Thyroid gland (tissue), 4 donors: ENCODE measurements around the gene MRAS. TPM values are rescaled to one million over a fixed set of nuclear protein-coding genes. Genes with fewer than 3 reads are reported as not detected.
A peak's percentile ranks its signal among the peaks of the same experiment; 100 is the strongest.

Experiments used
- DNase-seq, 2 donors: peaks; one replicate each; pipeline ENCODE4 v3.0.0-alpha.2; 2019
- H3K27ac ChIP-seq, 3 donors: fragments of 200-600 bp; sonication (generic); 1 replicate in 2 of 3; 2 replicates in 1 of 3; pipeline ENCODE4 v1.5.1; 2016 to 2019; ENCODE audit warnings: mild to moderate bottlenecking in 1 of 3, moderate library complexity in 1 of 3
- H3K27me3 ChIP-seq: fragments of 200-600 bp; sonication (generic); one replicate; pipeline ENCODE4 v1.5.1; 2019
- H3K36me3 ChIP-seq, 2 donors: fragments of 200-600 bp; sonication (generic); one replicate each; pipeline ENCODE4 v1.5.1; 2016 to 2019
- H3K4me1 ChIP-seq, 2 donors: fragments of 200-600 bp; sonication (generic); one replicate each; pipeline ENCODE4 v1.5.1; 2017 to 2019
- H3K4me3 ChIP-seq, 3 donors: fragments of 200-600 bp; sonication (generic); replicated peaks in 1 of 3; 1 replicate in 2 of 3; 2 replicates in 1 of 3; pipeline ENCODE4 v1.5.1; 2016; ENCODE audit warnings: mild to moderate bottlenecking in 1 of 3
- H3K9me3 ChIP-seq: fragments of 200-600 bp; sonication (generic); one replicate; pipeline ENCODE4 v1.5.1; 2017
- CTCF ChIP-seq, 6 experiments: fragments of 200-600 bp in 3 of 6; fragments of 450-650 bp in 3 of 6; sonication (generic) in 3 of 6; IDR thresholded peaks; one replicate each; pipeline ENCODE4 v1.5.1; 2016 to 2019; ENCODE audit warnings: antibody characterized with exemption in 6 of 6, mild to moderate bottlenecking in 2 of 6, inconsistent platforms in 1 of 6, moderate library complexity in 1 of 6
- POLR2A ChIP-seq, 2 donors: fragments of 450-650 bp; IDR thresholded peaks; one replicate each; pipeline ENCODE4 v1.6.1; 2017; ENCODE audit warnings: antibody characterized with exemption in 2 of 2, mild to moderate bottlenecking in 2 of 2, moderate library complexity in 1 of 2
- WGBS, 2 donors: methylation state at CpG; one replicate each; pipeline ENCODE4 v1.1.5; 2017; 5-methylcytosine and 5-hydroxymethylcytosine counted together
- intact Hi-C: fragments of 100-400 bp; cut with DNase I; formaldehyde crosslinking; loops from one replicate; pipeline ENCODE4 v1.15.1; 2023
- total RNA-seq, 4 donors: library from RNA; depleted of rRNA; stranded (reverse); fragments of >200 nt; gene quantifications; one replicate each; pipeline ENCODE4 v1.2.3, GENCODE V29; 2016

Gene MRAS
- total RNA-seq, 4 donors from 2014 or later = 55.8 to 92.4 (median 69.6) TPM

GRCh38 chr3:138378990-138379389, 30.6 kb downstream of the MRAS start:
- Histone ChIP-seq H3K9me3 (no peaks in the 10 kb centered on the region), H3K4me3 (no peak overlapping the region), H3K4me1 (peaks cover 43 to 59% of the 10 kb centered on the region in 2 donors), H3K36me3 (peaks cover 0 to 5% of the 10 kb centered on the region in 2 donors), H3K27ac (peak overlapping the region in 1 of 3 donors; percentile 76), H3K27me3 (no peaks in the 10 kb centered on the region)
- 78 to 81% methylated on average over 1 of the region's 1 CpG for WGBS, 2 donors
- DNase-seq = no peak
- intact Hi-C loops = no loop called here
- no peak for TF ChIP-seq CTCF (IDR thresholded peaks at IDR 0.05)
- no peak for TF ChIP-seq POLR2A (IDR thresholded peaks at IDR 0.05)

GRCh38 chr3:138381413-138381901, 33.1 kb downstream of the MRAS start:
- DNase-seq = peak; percentile 92
- Histone ChIP-seq H3K4me1 (peaks cover 45 to 51% of the 10 kb centered on the region in 2 donors), H3K4me3 (no peak overlapping the region), H3K27me3 (no peaks in the 10 kb centered on the region), H3K27ac (peak overlapping the region; percentile 92 to 98 (median 95)), H3K36me3 (no peaks in the 10 kb centered on the region), H3K9me3 (no peaks in the 10 kb centered on the region)
- intact Hi-C loops = no loop called here
- 41 to 44% methylated on average over 5 of the region's 5 CpGs for WGBS, 2 donors
- TF ChIP-seq CTCF (IDR thresholded peaks at IDR 0.05) (no peak), POLR2A (IDR thresholded peaks at IDR 0.05) (peak in 1 of 2 donors; percentile 34)

GRCh38 chr3:138381950-138382715, 33.8 kb downstream of the MRAS start:
- no peaks in the 10 kb centered on the region for H3K36me3 ChIP-seq
- H3K27me3 ChIP-seq = no peaks in the 10 kb centered on the region
- no peak overlapping the region for H3K4me3 ChIP-seq
- intact Hi-C loops = no loop called here
- 61 to 62% methylated on average over 3 of the region's 3 CpGs for WGBS, 2 donors
- TF ChIP-seq CTCF (IDR thresholded peaks at IDR 0.05) = no peak
- TF ChIP-seq POLR2A (IDR thresholded peaks at IDR 0.05) = no peak
- no peaks in the 10 kb centered on the region for H3K9me3 ChIP-seq
- DNase-seq = peak; percentile 74 to 81
- H3K4me1 ChIP-seq = peaks cover 45 to 51% of the 10 kb centered on the region in 2 donors
- H3K27ac ChIP-seq = peak overlapping the region; percentile 92 to 98 (median 95)

GRCh38 chr3:138383715-138384465, 35.5 kb downstream of the MRAS start:
- TF ChIP-seq POLR2A (IDR thresholded peaks at IDR 0.05) = no peak
- TF ChIP-seq CTCF (IDR thresholded peaks at IDR 0.05) = no peak
- H3K4me3 ChIP-seq = no peak overlapping the region
- WGBS, 2 donors = 95% methylated on average over 10 of the region's 10 CpGs
- no peaks in the 10 kb centered on the region for H3K9me3 ChIP-seq
- intact Hi-C loops = no loop called here
- H3K27me3 ChIP-seq = no peaks in the 10 kb centered on the region
- peak overlapping the region; percentile 92 to 98 (median 95) for H3K27ac ChIP-seq
- DNase-seq = no peak
- H3K36me3 ChIP-seq = no peaks in the 10 kb centered on the region
- peaks cover 37 to 38% of the 10 kb centered on the region in 2 donors for H3K4me1 ChIP-seq
